Neural cell (in vitro differentiated cells): Measurements from ENCODE around the gene IGSF10.

Experiments
- EP300 ChIP-seq: fragments of 450-650 bp; conservative IDR thresholded peaks from 2 replicates; pipeline ENCODE4 v1.6.1; 2014; ENCODE audit warnings: antibody characterized with exemption, mild to moderate bottlenecking, moderate library complexity; ENCODE audit not compliant: poor library complexity, severe bottlenecking
- EZH2 ChIP-seq: fragments of 200-600, 300-800 bp; shearing (Covaris generic), sonication (generic); IDR thresholded peaks from 2 replicates; pipeline ENCODE4 v1.6.1; 2014; ENCODE audit warnings: antibody characterized with exemption, low read length, borderline replicate concordance, mild to moderate bottlenecking; ENCODE audit not compliant: insufficient read depth, poor library complexity, severe bottlenecking
- POLR2AphosphoS5 ChIP-seq: IDR thresholded peaks from 2 replicates; pipeline ENCODE4 v1.6.1; 2012
- RAD21 ChIP-seq: fragments of 450-650 bp; conservative IDR thresholded peaks from 2 replicates; pipeline ENCODE4 v1.6.1; 2014; ENCODE audit warnings: antibody characterized with exemption, mild to moderate bottlenecking, moderate library complexity
- REST ChIP-seq: IDR thresholded peaks from 2 replicates; pipeline ENCODE4 v1.6.1; 2012; ENCODE audit warnings: borderline replicate concordance
- TAF1 ChIP-seq: IDR thresholded peaks from 2 replicates; pipeline ENCODE4 v1.6.1; 2012; ENCODE audit warnings: low read depth
- TF ChIP-seq, protein P1 (sequence below): fragments of 450-650 bp; IDR thresholded peaks from 2 replicates; pipeline ENCODE4 v1.5.1; 2014; ENCODE audit warnings: antibody characterized with exemption, mild to moderate bottlenecking, moderate library complexity; ENCODE audit not compliant: poor library complexity, severe bottlenecking

DNA sequence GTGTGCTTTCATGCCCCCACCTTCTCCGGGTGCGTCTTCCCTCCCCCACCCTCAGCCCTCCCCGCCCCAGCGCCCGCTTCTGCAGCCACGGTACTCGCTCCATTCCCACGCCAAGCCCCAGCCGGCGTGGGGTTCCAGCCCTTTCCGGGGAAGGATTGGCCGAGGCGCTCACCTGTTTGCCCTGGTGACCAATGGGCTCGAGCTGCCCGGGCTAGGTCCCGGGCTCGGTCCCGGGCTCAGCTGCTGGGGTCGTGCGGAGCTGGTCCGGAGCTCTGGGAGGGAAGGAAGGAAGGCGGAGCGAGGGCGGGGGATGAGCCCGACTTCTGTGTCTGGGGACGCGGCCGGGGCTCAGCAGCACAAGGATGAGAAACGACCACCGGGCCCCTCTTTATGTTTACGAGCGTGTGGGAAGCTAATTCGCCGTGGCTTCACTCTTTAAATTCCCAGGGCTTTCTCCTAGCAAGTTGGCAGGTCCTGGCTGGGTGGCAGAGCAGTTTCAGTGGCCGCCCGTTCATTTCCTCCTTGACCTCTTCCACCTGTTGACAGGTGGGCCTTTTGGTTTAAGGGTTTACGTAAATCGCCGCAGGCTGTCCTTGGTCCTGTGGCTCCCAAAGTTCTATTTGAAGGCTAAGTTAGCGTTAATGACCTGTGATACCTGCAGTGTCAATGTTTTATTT lies at the start of gene IGSF10:
- TF ChIP-seq, protein P1, sequence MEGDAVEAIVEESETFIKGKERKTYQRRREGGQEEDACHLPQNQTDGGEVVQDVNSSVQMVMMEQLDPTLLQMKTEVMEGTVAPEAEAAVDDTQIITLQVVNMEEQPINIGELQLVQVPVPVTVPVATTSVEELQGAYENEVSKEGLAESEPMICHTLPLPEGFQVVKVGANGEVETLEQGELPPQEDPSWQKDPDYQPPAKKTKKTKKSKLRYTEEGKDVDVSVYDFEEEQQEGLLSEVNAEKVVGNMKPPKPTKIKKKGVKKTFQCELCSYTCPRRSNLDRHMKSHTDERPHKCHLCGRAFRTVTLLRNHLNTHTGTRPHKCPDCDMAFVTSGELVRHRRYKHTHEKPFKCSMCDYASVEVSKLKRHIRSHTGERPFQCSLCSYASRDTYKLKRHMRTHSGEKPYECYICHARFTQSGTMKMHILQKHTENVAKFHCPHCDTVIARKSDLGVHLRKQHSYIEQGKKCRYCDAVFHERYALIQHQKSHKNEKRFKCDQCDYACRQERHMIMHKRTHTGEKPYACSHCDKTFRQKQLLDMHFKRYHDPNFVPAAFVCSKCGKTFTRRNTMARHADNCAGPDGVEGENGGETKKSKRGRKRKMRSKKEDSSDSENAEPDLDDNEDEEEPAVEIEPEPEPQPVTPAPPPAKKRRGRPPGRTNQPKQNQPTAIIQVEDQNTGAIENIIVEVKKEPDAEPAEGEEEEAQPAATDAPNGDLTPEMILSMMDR = no peak
- TF ChIP-seq RAD21 = no peak
- no peak for TF ChIP-seq EP300
- TF ChIP-seq TAF1 = no peak
- TF ChIP-seq REST = no peak
- no peak for TF ChIP-seq POLR2AphosphoS5
- no peak for TF ChIP-seq EZH2
